HG02759 (cell line): ENCODE measurements around the gene MNDA.
"Not testable (repeated sequence)": the region's sequence is repeated elsewhere in the genome, so short reads cannot be mapped to it uniquely, and the experiment has no call there.

Experiments
- ATAC-seq: cut with Tn5 transposase; IDR thresholded peaks from one replicate; pipeline ENCODE4 v1.9.1; 2021; ENCODE audit warnings: mild to moderate bottlenecking, moderate library complexity; ENCODE audit not compliant: unreplicated experiment

Gene MNDA

GRCh38 chr1:158836038-158836437 lies 4.9 kb downstream of the MNDA start:
- no peak for ATAC-seq

GRCh38 chr1:158838660-158839059 lies 7.5 kb downstream of the MNDA start:
- ATAC-seq = no peak

- ATAC-seq = no peak
Observed at GRCh38 chr1:158839566-158839965, 8.4 kb downstream of the MNDA start.

GRCh38 chr1:158840236-158840635 lies 9.1 kb downstream of the MNDA start:
- ATAC-seq = no peak

GRCh38 chr1:158864595-158864994 lies 33.4 kb downstream of the MNDA start:
- no peak for ATAC-seq

GRCh38 chr1:158870438-158870837 lies 39.3 kb downstream of the MNDA start:
- not testable (repeated sequence) for ATAC-seq

- no peak for ATAC-seq
Observed at GRCh38 chr1:158873141-158873540, 42.0 kb downstream of the MNDA start.

GRCh38 chr1:158893654-158894053 lies 62.5 kb downstream of the MNDA start:
- no peak for ATAC-seq

GRCh38 chr1:158898722-158899121 lies 67.6 kb downstream of the MNDA start:
- no peak for ATAC-seq
